Measurements from ENCODE around the gene RAB3C.

GRCh38 chr5:58818465-58818864 is 235.6 kb downstream of the RAB3C start:
- no peak for TF ChIP-seq POLR2A (IDR thresholded peaks at IDR 0.05)
- no peak for TF ChIP-seq CTCF (IDR thresholded peaks at IDR 0.05)

Data from body of pancreas (tissue), 4 donors.